ENCODE measurements around the gene PGM5.
"Not testable (repeated sequence)": the region's sequence is repeated elsewhere in the genome, so short reads cannot be mapped to it uniquely, and the experiment has no call there.

DNA sequence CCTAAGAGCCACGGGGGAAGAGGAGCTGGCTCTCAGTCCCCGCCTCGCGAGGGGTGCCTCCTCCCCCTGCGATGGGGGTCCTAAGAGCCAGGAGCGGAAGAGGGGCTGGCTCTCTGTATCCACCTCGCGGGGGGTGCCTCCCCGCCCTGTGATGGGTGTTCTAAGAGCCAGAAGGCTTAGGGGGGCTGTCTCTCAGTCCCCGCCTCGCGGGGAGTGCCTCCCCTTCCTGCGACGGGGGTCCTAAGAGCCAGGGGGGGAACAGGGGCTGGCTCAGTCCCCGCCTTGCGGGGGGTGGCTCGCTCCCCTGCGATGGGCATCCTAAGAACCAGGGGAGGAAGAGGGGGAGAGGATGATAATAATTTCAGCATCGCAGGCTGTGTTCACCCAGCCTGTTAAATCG lies 31.9 kb upstream of the PGM5 start:
- TF ChIP-seq CTCF (IDR thresholded peaks at IDR 0.05; ENCODE audit: low read depth, low read length); EZH2phosphoT487 (IDR thresholded peaks at IDR 0.05; ENCODE audit: low read depth): not testable (repeated sequence)

Measured in OCI-LY3 (cell line).